Stimulated activated CD8-positive, alpha-beta memory T cell treated with anti-CD3 and anti-CD28 coated beads, Interleukin-15, amount 100 ng/mL, for 4 hours (primary cell): ENCODE results near the gene PCTP.

ENCODE experiments used
- DNase-seq, 2 donors: peaks; one replicate each; pipeline ENCODE4 v3.0.0-alpha.2; 2020; ENCODE audit warnings: low read depth in 2 of 2

Gene PCTP

GRCh38 chr17:55794725-55795482 lies 44.1 kb downstream of the PCTP start:
- no peak for DNase-seq

- DNase-seq, result no peak
These were observed 56.1 kb downstream of the PCTP start for GRCh38 chr17:55806745-55807495.

- no peak for DNase-seq
These were observed 60.7 kb downstream of the PCTP start for GRCh38 chr17:55811536-55811935.

GRCh38 chr17:55812323-55812722 lies 61.5 kb downstream of the PCTP start:
- no peak for DNase-seq

- no peak for DNase-seq
These were observed 63.1 kb downstream of the PCTP start for GRCh38 chr17:55813944-55814343.

- DNase-seq, result no peak
These were observed 63.5 kb downstream of the PCTP start for GRCh38 chr17:55814377-55814776.

GRCh38 chr17:55816532-55817396 lies 65.9 kb downstream of the PCTP start:
- DNase-seq, result no peak

- no peak for DNase-seq
These were observed 66.5 kb downstream of the PCTP start for GRCh38 chr17:55817397-55817709.

GRCh38 chr17:55818026-55818425 lies 67.2 kb downstream of the PCTP start:
- no peak for DNase-seq

GRCh38 chr17:55818451-55819375 lies 67.9 kb downstream of the PCTP start:
- no peak for DNase-seq

- no peak for DNase-seq
These were observed 69.8 kb downstream of the PCTP start for GRCh38 chr17:55820675-55821074.

GRCh38 chr17:55822028-55822427 lies 71.2 kb downstream of the PCTP start:
- DNase-seq, result no peak

GRCh38 chr17:55825213-55825612 lies 74.4 kb downstream of the PCTP start:
- no peak for DNase-seq
